Lower leg skin (tissue), 4 donors: Measurements from ENCODE around the gene CNOT9. TPM values are rescaled to one million over a fixed set of nuclear protein-coding genes. Genes with fewer than 3 reads are reported as not detected.

Experiments used
- DNase-seq, 2 donors: peaks; one replicate each; pipeline ENCODE4 v3.0.0-alpha.2; 2019; ENCODE audit warnings: low spot score in 2 of 2
- H3K4me3 ChIP-seq: fragments of 200-600 bp; sonication (generic); 2 replicates; pipeline ENCODE4 v1.5.1; 2017; ENCODE audit warnings: mild to moderate bottlenecking, low read depth; ENCODE audit not compliant: poor library complexity, severe bottlenecking
- CTCF ChIP-seq, 3 donors: fragments of 450-650 bp; IDR thresholded peaks; one replicate each; pipeline ENCODE4 v1.5.1; 2016; ENCODE audit warnings: antibody characterized with exemption in 3 of 3, mild to moderate bottlenecking in 3 of 3, moderate library complexity in 2 of 3
- POLR2A ChIP-seq, 2 donors: fragments of 450-650 bp; IDR thresholded peaks; one replicate each; pipeline ENCODE4 v1.6.1; 2016 to 2017; ENCODE audit warnings: antibody characterized with exemption in 2 of 2, mild to moderate bottlenecking in 1 of 2, moderate library complexity in 1 of 2
- WGBS, 2 donors: methylation state at CpG; one replicate each; pipeline ENCODE4 v1.1.5; 2018; 5-methylcytosine and 5-hydroxymethylcytosine counted together
- intact Hi-C: fragments of 100-400 bp; cut with DNase I; formaldehyde crosslinking; loops from one replicate; pipeline ENCODE4 v1.15.0; 2023; ENCODE audit warnings: low total_unique reads
- total RNA-seq, 4 donors: library from RNA; depleted of rRNA; stranded (reverse); fragments of >200 nt; gene quantifications; one replicate each; pipeline ENCODE4 v1.1.0, GENCODE V29; 2016

The CNOT9 gene
- total RNA-seq, 4 donors from 2014 or later, result 30.1 to 39.1 (median 34.5) TPM

GRCh38 chr2:218569038-218569431 lies 396 bp downstream of the CNOT9 start:
- 0% methylated on average over 31 of the region's 31 CpGs for WGBS, 2 donors
- peak overlapping the region; percentile 83 for H3K4me3 ChIP-seq
- DNase-seq, result peak; percentile 36 to 85
- intact Hi-C loops, result no loop called here
- no peak for TF ChIP-seq CTCF (IDR thresholded peaks at IDR 0.05)
- no peak for TF ChIP-seq POLR2A (IDR thresholded peaks at IDR 0.05)

- DNase-seq, result no peak
- 4 to 6% methylated on average over 10 of the region's 10 CpGs for WGBS, 2 donors
- no peak for TF ChIP-seq CTCF (IDR thresholded peaks at IDR 0.05)
- TF ChIP-seq POLR2A (IDR thresholded peaks at IDR 0.05), result no peak
- intact Hi-C loops, result no loop called here
- H3K4me3 ChIP-seq, result peak overlapping the region; percentile 83
These were observed 1.2 kb downstream of the CNOT9 start for GRCh38 chr2:218569661-218570500.

GRCh38 chr2:218570850-218571249 lies 2.2 kb downstream of the CNOT9 start:
- DNase-seq, result no peak
- intact Hi-C loops, result no loop called here
- TF ChIP-seq POLR2A (IDR thresholded peaks at IDR 0.05) (no peak), CTCF (IDR thresholded peaks at IDR 0.05) (no peak)
- 9 to 16% methylated on average over 6 of the region's 6 CpGs for WGBS, 2 donors
- H3K4me3 ChIP-seq, result no peak overlapping the region

- DNase-seq, result no peak
- 94 to 99% methylated on average over 4 of the region's 4 CpGs for WGBS, 2 donors
- TF ChIP-seq CTCF (IDR thresholded peaks at IDR 0.05) (no peak), POLR2A (IDR thresholded peaks at IDR 0.05) (no peak)
- intact Hi-C loops, result no loop called here
- H3K4me3 ChIP-seq, result no peak overlapping the region
These were observed 8.2 kb downstream of the CNOT9 start for GRCh38 chr2:218576854-218577253.

GRCh38 chr2:218577482-218578220 lies 9.0 kb downstream of the CNOT9 start:
- WGBS, 2 donors, result 92 to 94% methylated on average over 3 of the region's 3 CpGs
- no peak for TF ChIP-seq POLR2A (IDR thresholded peaks at IDR 0.05)
- TF ChIP-seq CTCF (IDR thresholded peaks at IDR 0.05), result no peak
- no peak for DNase-seq
- no peak overlapping the region for H3K4me3 ChIP-seq
- intact Hi-C loops, result no loop called here
